Osteocyte (in vitro differentiated cells): ENCODE measurements around the gene IGF1. TPM values are rescaled to one million over a fixed set of nuclear protein-coding genes. Genes with fewer than 3 reads are reported as not detected.

Experiments
- DNase-seq: peaks from one replicate; pipeline ENCODE4 v3.0.0; 2021; ENCODE audit warnings: mixed read lengths; ENCODE audit not compliant: unreplicated experiment; ENCODE audit errors: extremely low spot score
- H3K27ac Mint-ChIP-seq: one replicate; pipeline ENCODE4 v1.8.0; 2021; ENCODE audit warnings: mild to moderate bottlenecking, mixed read lengths; ENCODE audit not compliant: unreplicated experiment
- H3K27me3 Mint-ChIP-seq: one replicate; pipeline ENCODE4 v1.8.0; 2021; ENCODE audit warnings: mixed read lengths; ENCODE audit not compliant: unreplicated experiment
- H3K36me3 Mint-ChIP-seq: one replicate; pipeline ENCODE4 v1.8.0; 2021; ENCODE audit warnings: mixed read lengths; ENCODE audit not compliant: unreplicated experiment
- H3K4me1 Mint-ChIP-seq: one replicate; pipeline ENCODE4 v1.8.0; 2021; ENCODE audit warnings: mixed read lengths; ENCODE audit not compliant: unreplicated experiment
- H3K4me3 Mint-ChIP-seq: one replicate; pipeline ENCODE4 v1.8.0; 2021; ENCODE audit warnings: mild to moderate bottlenecking, moderate library complexity, mixed read lengths; ENCODE audit not compliant: unreplicated experiment
- H3K9me3 Mint-ChIP-seq: one replicate; pipeline ENCODE4 v1.8.0; 2021; ENCODE audit warnings: mixed read lengths; ENCODE audit not compliant: unreplicated experiment
- CTCF ChIP-seq: fragments of 200-600 bp; sonication (generic); IDR thresholded peaks from 2 replicates; pipeline ENCODE4 v1.5.0; 2021; ENCODE audit warnings: antibody characterized with exemption, mild to moderate bottlenecking, moderate library complexity
- total RNA-seq: library from RNA; stranded (reverse); gene quantifications from 2 replicates; pipeline ENCODE4 v1.2.1, GENCODE V29; 2021

Gene IGF1
- total RNA-seq, 1 donor from 2014 or later: 0.40 TPM

- TF ChIP-seq CTCF: no peak
- no peaks in the 10 kb centered on the region for H3K4me1 Mint-ChIP-seq
Measured at GRCh38 chr12:102503056-102503681, 22.8 kb upstream of the IGF1 start.

GRCh38 chr12:102501773-102502172, 21.4 kb upstream of the IGF1 start:
- Mint-ChIP-seq H3K4me3 (no peak overlapping the region), H3K27me3 (peaks cover 14% of the 10 kb centered on the region), H3K9me3 (peaks cover 6% of the 10 kb centered on the region), H3K27ac (no peak overlapping the region), H3K36me3 (no peaks in the 10 kb centered on the region), H3K4me1 (no peaks in the 10 kb centered on the region)
- TF ChIP-seq CTCF: no peak
- DNase-seq: no peak

More at GRCh38 chr12:102503056-102503681, 22.8 kb upstream of the IGF1 start:
- Mint-ChIP-seq H3K36me3 (no peaks in the 10 kb centered on the region), H3K4me3 (no peak overlapping the region), H3K27ac (no peak overlapping the region), H3K9me3 (peaks cover 14% of the 10 kb centered on the region), H3K27me3 (peaks cover 14% of the 10 kb centered on the region)
- DNase-seq: no peak

- TF ChIP-seq CTCF: no peak
- no peaks in the 10 kb centered on the region for H3K9me3 Mint-ChIP-seq
- no peak overlapping the region for H3K4me3 Mint-ChIP-seq
- no peaks in the 10 kb centered on the region for H3K4me1 Mint-ChIP-seq
- no peak overlapping the region for H3K27ac Mint-ChIP-seq
- peaks cover 11% of the 10 kb centered on the region for H3K27me3 Mint-ChIP-seq
- no peaks in the 10 kb centered on the region for H3K36me3 Mint-ChIP-seq
- no peak for DNase-seq
Measured at GRCh38 chr12:102498471-102498870, 18.1 kb upstream of the IGF1 start.

- H3K27me3 Mint-ChIP-seq: peaks cover 16% of the 10 kb centered on the region
- TF ChIP-seq CTCF: no peak
- H3K27ac Mint-ChIP-seq: no peak overlapping the region
- H3K4me3 Mint-ChIP-seq: no peak overlapping the region
- no peak for DNase-seq
- peaks cover 4% of the 10 kb centered on the region for H3K9me3 Mint-ChIP-seq
- H3K36me3 Mint-ChIP-seq: no peaks in the 10 kb centered on the region
- no peaks in the 10 kb centered on the region for H3K4me1 Mint-ChIP-seq
Measured at GRCh38 chr12:102497743-102498142, 17.4 kb upstream of the IGF1 start.

GRCh38 chr12:102496591-102496990, 16.2 kb upstream of the IGF1 start:
- Mint-ChIP-seq H3K4me1 (no peaks in the 10 kb centered on the region), H3K36me3 (no peaks in the 10 kb centered on the region), H3K27me3 (peaks cover 25% of the 10 kb centered on the region), H3K4me3 (no peak overlapping the region), H3K27ac (no peak overlapping the region), H3K9me3 (peaks cover 8% of the 10 kb centered on the region)
- no peak for DNase-seq
- TF ChIP-seq CTCF: no peak
